GM18873 (cell line): Measurements from ENCODE around the gene ARRDC3.
"Not testable (repeated sequence)": the region's sequence is repeated elsewhere in the genome, so short reads cannot be mapped to it uniquely, and the experiment has no call there.

Experiments
- ATAC-seq: cut with Tn5 transposase; IDR thresholded peaks from one replicate; pipeline ENCODE4 v1.9.1; 2021; ENCODE audit warnings: mild to moderate bottlenecking, moderate library complexity, moderate number of reproducible peaks; ENCODE audit not compliant: unreplicated experiment, low FRiP score

The ARRDC3 gene

GRCh38 chr5:91385596-91385995 lies 2.5 kb upstream of the ARRDC3 start:
- not testable (repeated sequence) for ATAC-seq

GRCh38 chr5:91384671-91385430 lies 1.7 kb upstream of the ARRDC3 start:
- ATAC-seq, result peak; percentile 22

DNA sequence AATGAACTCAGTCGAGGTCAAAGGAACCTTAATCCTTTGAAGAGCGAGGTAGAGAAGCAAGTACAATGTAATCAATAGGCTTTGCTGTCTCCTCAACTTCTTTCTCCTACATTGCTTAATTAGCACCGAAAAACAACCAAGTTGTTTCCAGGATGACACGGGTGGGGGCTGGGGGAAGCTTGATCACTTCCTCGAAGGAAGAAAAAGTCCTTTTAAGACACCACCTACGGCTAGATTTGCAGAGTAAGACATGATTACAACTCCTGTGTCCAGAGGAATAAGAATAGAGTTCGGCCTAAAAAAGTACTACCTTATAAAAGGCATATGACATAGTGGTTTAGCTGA lies 811 bp upstream of the ARRDC3 start:
- ATAC-seq, result no peak

DNA sequence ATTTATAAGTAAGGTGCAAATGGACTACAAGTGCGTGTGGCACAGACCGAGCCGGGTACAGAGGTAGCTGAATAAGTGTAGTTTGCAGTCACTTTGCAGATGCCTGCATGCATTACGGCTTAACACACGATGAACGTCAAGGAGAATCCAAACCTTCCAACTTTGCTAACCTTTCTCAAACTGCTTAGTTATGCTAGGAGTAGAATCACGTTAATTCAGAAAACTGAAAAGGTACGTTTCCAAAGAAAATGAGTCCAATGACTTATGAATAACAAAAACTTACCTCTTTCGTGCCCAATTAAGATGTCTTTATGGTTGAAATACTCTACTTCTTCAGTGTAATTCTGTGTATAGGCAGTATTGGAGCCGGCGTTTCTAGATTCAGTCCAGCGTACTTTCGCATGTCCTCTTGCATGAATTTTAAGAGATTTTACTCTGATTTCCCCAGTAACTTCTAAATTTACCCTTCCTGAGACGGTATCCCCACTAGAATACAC lies 539 bp downstream of the ARRDC3 start:
- ATAC-seq, result no peak

DNA sequence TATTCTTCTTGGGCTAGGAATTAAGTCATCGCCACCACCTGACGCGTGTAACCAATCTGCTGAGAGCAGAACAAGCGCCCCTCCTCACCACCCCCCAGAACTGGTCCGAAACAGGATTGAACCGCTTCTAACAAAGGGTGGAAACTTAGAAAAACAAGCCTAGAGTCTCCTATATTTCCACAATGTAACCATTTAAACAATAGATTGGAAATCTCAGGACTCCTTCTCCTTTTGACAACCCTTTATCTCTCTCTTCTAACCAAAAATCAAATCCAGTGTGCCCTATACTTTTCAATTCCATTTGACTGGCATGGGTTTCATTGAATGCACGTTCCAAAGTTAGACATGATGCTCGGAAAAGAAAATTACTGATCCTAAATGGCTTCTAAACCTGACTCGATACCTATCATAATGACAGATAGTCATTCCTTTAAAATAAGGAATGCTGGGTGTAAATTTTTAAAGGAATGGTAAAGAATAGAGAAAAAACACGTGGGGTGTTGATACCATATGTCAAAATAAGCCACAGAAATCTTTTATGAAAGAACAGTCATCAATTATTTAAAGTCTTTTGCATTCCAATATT lies 1.2 kb downstream of the ARRDC3 start:
- ATAC-seq, result no peak

DNA sequence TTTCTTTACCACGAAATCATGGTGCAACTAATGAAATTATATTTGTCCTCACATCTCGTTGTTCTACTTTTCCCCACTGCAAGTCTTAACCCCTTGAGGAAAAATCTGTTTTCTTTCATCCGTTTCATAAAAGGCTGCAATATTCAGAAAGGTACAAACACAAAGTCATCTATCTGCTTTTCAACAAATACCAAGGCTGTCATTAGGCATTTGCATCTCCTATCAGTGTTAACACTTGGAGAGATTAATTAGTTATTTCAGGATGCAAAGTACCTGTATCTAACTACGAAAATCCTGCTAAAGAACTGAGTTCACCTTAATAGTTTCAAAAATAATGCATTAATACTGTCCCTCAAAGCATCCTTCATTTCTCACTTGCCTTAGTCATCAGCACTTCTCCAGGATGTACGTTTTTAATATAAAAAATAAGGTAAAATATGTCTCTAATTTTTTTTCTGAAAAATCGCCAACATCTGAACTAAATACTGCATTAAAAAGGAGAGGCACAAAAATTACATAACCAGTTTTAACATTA lies 1.8 kb downstream of the ARRDC3 start:
- no peak for ATAC-seq

DNA sequence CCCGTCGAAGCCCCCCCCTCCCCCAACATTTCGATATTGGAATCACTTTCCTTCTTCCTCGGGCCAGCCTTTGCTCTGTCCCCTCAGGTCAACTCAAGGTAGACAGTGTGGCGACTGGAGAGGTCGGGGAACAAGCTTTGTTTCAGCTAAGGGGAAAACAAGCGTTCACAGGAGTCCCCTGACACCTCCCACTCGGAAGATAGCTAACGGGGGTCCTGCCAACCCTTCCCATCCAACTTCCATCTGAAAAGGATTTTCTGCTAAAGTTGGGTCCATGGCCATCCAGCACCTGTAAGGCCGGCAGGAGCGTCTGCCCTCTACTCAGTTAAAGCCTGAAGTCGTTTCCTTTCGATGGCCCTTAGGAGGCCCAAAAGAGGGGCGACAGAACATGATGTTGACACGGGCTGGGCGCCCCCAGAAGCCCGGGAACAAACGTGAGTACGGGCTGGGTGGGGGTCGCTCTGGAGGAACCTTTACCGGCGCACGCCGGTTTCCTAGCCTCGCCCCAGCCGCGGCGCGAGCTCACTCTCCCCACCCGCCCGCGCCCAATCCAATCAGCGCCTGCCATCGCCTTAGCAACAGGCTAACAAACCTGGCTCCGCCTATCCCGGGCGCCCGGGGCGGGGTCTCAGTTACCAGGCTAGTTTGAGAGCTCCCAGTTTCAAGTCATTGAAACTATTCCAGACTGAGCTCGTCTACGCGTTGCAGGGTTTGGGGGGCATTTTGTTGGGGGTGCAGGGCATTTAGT lies 2.5 kb downstream of the ARRDC3 start:
- peak; percentile 37 for ATAC-seq

DNA sequence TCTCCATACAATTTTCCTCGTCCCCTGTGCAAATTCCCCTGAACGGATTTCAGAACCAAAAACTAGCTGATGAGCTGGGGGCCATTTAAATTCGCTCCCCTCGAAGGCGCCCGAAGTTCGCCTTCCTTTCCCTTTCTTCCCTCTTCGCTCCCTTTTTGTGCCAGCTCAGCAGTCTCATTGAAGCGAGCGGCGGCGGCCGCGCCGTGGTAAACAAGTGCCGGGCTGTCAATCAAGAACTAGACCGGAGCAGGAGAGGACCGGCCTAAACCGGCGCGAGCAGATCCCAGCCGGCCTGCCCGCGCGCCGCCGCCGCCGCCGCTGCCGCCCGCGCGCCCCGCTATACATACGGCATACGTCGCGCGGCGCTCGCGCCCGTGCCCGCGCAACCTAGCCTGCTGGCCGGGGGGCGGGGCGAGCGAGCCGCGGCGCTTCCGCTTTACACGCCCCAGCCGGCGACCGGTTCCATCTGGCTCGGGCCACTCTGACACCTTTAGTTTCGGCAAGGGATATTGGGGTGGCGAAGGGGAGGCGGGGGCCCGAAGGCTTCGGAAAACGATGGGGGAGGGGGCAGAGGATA lies 3.1 kb downstream of the ARRDC3 start:
- peak; percentile 41 for ATAC-seq

DNA sequence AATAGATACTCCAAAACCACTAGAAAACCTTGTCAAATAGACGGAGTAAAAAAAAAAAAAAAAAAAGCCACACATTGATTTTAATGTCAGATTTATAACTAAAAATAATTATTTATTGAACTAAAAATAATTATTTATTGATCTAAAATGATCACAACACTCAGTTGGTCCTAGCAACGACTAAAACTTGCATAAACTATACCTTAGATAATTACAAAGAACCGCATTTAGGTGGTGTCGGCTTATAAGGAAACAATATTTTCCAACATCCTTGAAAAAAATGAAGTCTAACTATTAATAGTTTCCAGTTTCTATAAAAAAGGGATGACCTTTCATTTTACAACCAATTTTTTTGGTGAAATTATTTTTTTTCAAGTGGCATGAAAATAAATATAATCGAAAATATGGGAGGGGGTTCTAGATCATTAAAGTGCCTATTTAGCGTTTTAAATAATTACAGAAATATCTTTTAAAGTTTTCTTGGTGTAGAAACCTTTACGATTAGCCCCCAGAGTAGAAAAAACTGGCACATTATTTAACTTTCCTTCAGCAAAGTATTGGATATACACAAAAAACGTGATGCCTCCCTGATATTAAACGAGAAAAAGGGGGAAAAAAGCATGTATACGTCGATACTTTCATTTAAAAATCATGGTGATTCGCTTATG lies 3.7 kb downstream of the ARRDC3 start:
- ATAC-seq, result no peak

GRCh38 chr5:91378752-91379211 lies 4.3 kb downstream of the ARRDC3 start:
- no peak for ATAC-seq

DNA sequence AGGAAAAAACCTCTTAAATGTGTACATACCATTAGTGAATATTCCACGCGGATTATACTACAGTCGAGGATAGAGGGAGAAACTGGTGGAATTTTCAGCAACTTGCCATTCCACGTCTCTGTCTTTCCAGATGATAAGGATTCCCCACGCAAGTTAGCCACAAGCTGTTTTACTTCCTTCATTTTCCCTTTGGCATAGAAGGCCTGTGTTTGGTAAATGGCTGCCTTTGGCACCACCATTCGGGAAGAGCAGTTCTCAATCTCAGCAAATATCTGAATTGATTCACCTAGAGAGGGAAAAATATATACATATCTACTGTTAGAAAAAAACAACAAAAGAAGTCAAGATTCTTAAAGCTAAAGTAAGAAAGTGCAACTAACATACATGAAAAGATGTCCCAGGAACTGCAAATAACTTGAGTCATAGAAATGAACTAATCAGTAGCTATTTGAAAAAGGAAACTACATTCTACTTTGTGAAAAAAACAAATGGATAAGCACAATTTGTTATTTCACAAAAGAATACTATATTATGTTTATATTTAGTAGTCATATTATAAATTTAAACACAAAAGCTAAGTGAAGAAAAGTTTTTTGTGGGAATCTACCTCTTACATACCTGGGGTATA lies 8.1 kb downstream of the ARRDC3 start:
- no peak for ATAC-seq

- no peak for ATAC-seq
Measured at GRCh38 chr5:91373600-91373999, 9.5 kb downstream of the ARRDC3 start.

GRCh38 chr5:91373006-91373405 lies 10.1 kb downstream of the ARRDC3 start:
- no peak for ATAC-seq

DNA sequence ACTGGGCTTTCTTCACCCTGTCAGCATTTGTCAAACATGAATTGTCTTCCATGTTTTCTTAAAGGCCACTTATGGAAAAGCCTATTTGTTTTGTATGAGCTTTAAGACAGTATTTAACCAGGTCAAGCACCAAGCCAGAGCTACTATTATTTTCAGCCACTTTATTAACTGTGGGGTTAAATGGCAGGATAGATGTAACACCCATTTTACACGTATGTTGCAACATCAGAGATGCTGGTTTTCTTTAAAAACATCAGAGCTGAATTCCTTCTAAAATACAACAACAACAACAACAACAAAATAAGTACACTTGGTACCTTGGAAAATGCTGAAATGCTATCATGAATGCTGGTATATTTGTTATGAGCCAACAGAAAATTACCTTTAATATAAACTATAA lies 13.6 kb downstream of the ARRDC3 start:
- ATAC-seq, result no peak

GRCh38 chr5:91367908-91368648 lies 15.0 kb downstream of the ARRDC3 start:
- no peak for ATAC-seq

GRCh38 chr5:91367344-91367743 lies 15.8 kb downstream of the ARRDC3 start:
- ATAC-seq, result no peak

- no peak for ATAC-seq
Measured at GRCh38 chr5:91366551-91366950, 16.6 kb downstream of the ARRDC3 start.

GRCh38 chr5:91365498-91365897 lies 17.6 kb downstream of the ARRDC3 start:
- no peak for ATAC-seq

DNA sequence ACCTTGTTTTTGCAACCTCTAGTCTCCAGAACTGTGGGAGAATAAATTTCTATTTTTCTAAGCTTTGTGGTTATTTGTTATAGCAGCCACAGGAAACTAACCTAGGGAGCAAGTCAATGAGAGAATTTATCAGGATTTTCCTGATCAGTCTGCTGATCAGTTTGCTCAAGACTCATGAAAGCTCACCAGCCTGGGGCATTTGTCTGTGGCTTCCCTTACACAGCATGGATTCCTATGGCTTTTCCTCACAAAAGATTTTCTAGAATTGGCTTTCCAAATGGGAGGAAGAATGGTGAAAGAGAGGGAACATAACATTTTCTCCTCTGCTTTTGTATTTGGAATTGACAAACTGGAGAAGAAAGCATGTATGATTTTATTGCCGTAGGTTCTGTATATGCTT lies 20.2 kb downstream of the ARRDC3 start:
- ATAC-seq, result no peak
